GM10266 (cell line): ENCODE measurements around the gene METRNL.
A peak's percentile ranks its signal among the peaks of the same experiment; 100 is the strongest.

Experiments
- DNase-seq: peaks from one replicate; pipeline ENCODE4 v3.0.0; 2012; ENCODE audit errors: extremely low spot score
- TF ChIP-seq, protein P1 (sequence below): IDR thresholded peaks from 2 replicates; pipeline ENCODE4 v1.5.1; 2012; ENCODE audit warnings: mild to moderate bottlenecking, low read depth; ENCODE audit not compliant: control insufficient read depth, insufficient read depth; ENCODE audit errors: missing control alignments

Gene METRNL

DNA sequence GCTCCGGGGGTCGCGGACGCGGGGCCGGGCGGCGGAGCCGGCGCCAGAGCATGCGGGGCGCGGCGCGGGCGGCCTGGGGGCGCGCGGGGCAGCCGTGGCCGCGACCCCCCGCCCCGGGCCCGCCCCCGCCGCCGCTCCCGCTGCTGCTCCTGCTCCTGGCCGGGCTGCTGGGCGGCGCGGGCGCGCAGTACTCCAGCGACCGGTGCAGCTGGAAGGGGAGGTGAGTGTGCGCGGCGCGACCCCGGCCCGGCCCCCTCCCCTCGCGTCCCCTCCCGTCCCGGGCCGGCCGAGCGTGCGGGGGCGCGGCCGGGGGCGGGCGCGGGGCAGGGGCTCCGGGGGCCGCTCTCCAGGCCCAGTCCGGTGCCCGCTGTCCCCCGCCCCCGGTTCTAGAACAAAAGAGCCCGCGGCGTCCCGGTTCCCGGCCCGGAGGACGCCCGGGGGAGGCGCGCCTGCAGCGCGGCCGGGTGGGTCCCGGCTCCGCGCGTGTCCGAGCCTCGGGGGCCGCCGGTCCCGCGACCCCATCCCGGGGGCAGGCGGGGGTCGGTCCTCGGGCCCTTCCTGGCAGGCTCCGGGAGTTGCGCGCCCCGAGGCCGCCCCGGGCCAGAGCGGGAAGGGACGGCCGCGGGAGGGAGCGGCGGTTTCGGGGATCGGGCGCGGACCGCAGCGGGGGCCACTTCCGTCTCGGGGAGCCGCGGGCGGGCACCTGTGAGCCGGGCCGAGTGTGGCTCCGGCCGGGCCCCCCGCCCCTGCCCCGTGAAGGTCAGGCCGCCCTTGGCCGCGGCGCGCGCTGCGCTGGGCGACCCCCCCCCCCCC lies 563 bp downstream of the METRNL start:
- TF ChIP-seq, protein P1, sequence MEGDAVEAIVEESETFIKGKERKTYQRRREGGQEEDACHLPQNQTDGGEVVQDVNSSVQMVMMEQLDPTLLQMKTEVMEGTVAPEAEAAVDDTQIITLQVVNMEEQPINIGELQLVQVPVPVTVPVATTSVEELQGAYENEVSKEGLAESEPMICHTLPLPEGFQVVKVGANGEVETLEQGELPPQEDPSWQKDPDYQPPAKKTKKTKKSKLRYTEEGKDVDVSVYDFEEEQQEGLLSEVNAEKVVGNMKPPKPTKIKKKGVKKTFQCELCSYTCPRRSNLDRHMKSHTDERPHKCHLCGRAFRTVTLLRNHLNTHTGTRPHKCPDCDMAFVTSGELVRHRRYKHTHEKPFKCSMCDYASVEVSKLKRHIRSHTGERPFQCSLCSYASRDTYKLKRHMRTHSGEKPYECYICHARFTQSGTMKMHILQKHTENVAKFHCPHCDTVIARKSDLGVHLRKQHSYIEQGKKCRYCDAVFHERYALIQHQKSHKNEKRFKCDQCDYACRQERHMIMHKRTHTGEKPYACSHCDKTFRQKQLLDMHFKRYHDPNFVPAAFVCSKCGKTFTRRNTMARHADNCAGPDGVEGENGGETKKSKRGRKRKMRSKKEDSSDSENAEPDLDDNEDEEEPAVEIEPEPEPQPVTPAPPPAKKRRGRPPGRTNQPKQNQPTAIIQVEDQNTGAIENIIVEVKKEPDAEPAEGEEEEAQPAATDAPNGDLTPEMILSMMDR = no peak
- DNase-seq = no peak

DNA sequence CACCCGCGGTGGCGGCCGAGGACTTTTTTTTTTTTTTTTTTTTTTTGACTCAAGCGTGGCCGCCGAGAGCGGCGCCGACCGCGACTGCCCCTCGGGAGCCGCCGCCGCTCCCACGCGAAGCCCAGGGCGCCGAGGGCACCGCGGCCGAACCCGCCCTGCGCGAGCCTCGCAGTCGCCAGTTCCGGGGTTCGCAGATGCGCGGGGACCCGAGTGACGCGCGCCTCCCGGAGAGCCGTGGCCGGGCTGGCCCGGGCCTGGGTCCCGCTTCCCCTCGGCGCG lies 1.1 kb downstream of the METRNL start:
- TF ChIP-seq, protein P1 = no peak
- no peak for DNase-seq

DNA sequence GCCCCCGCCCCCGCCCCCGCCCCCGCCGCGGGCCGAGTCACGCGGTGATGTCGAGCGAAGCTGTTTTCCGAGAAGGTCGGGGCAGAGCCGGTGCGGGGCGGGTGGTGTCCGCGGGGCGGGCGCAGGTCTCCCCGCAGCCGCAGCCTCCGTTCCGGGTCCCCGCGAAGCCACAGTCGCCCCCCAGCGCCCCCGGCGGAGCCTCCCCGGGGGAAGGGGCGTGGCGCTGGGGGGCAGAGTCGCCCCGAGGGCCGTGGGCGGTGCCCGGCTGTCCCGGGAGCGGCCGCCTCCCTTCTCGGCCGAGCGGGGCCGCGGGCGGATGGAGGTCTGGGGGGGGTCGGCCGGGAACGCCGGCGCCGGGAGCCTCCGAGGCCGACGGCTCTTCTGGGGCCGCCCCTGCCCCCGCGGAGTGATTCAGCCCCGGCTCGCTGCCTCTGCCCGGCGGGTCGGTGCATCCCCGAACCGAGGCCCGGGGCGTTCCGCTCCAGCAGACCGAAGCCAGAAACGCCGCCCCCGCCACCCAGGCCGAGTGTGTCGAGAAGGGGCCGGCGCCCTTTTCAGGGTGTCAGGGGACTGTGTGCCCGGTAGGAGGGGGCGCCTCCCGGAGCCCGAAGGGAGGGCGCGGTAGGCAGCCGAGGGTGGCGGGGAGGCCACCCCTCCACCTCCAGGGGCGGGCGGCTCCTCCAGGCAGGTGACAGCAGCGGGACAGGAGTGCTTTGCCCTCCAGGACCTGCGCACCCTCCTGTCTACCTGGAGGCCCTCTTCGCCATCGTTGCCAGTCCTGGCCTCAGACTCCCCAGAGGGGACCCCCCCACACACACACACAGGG lies 1.7 kb downstream of the METRNL start:
- DNase-seq = peak; percentile 85
- TF ChIP-seq, protein P1 = no peak

DNA sequence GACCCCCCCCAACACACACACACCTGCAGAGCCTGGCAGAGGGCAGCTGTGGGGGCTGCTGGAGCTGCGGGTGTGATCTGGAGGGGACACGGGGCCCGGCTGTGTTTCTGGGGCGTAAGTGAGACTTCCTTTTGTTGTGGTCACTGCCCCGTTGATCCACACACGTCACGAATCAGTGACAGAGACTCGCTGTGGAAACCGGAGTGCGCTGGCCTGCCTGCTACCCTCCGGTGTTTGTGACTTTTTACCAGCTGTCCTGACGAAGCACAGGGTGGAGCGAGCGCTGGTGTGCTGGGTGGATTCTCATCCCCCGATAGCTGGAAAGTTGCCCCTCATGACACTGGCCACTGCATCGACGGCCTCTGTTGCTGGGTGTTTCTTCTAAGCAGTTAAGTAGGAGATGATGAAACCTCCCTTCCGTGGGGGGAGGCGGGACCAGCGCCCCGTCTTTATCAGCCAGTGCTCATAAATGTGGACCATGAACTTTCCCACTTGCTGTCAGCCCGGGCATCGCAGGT lies 2.3 kb downstream of the METRNL start:
- no peak for DNase-seq

DNA sequence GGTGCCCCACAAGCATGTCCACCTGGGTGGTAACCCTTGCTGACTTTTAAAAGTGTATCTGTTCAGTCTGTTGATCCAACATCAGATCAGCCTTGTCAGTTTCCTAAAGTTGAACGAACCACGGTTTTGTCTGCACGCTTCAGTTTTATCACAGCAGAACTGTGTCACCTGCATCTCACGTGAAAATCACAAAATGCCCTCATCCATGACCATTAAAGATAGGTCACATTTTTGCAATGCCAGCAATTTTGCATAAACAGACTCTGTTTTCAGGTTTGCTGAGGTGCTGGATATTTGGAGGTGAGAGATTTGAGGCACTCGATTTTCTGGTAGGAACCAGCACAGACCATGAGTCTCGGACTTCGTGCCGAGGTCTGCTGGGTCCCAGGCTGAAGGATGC lies 3.0 kb downstream of the METRNL start:
- TF ChIP-seq, protein P1 = no peak
- DNase-seq = no peak

More for the DNA sequence above, 2.3 kb downstream of the METRNL start:
- TF ChIP-seq, protein P1 = no peak

DNA sequence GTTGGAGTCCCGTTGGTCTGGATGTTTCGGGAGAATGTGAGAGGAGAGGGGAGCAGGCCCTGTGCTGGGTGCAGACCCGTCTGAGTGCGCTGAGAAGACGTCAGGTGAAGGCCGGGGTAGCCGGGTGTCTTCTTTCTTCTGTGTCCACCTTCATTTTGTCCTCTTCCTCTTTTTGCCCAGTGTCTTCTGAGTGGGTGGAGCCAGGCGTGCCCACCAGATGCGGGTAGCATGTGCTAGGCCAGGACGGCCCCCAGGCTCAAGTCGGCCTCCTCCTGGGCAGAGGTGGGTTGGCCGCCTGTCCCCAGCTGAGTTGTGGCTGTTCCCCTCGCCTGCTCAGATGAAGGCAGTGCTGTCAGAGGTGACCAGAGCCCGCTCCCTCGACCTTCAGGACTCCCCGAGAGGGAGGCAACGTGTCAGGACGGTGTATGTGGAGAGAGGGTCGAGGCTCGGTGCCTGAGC lies 3.5 kb downstream of the METRNL start:
- TF ChIP-seq, protein P1 = no peak
- DNase-seq = no peak
